Esophagus (tissue), 2 donors: ENCODE measurements around the gene PCDHGB2. TPM values are rescaled to one million over a fixed set of nuclear protein-coding genes. Genes with fewer than 3 reads are reported as not detected.
A peak's percentile ranks its signal among the peaks of the same experiment; 100 is the strongest.

Experiments
- H3K27ac ChIP-seq, 2 donors: one replicate each; pipeline ENCODE4 v1.5.1; 2013; ENCODE audit warnings: low read depth in 2 of 2, mild to moderate bottlenecking in 2 of 2, inconsistent platforms in 1 of 2, low read length in 1 of 2, moderate library complexity in 1 of 2
- H3K27me3 ChIP-seq, 2 donors: one replicate each; pipeline ENCODE4 v1.6.1; 2013; ENCODE audit warnings: low read length in 2 of 2, control low read depth in 1 of 2, mild to moderate bottlenecking in 1 of 2; ENCODE audit not compliant: insufficient read depth in 2 of 2, control insufficient read depth in 1 of 2
- H3K36me3 ChIP-seq, 2 donors: one replicate each; pipeline ENCODE4 v1.6.1; 2013; ENCODE audit warnings: low read length in 1 of 2; ENCODE audit not compliant: control insufficient read depth in 2 of 2, insufficient read depth in 2 of 2
- H3K4me1 ChIP-seq, 2 donors: one replicate each; pipeline ENCODE4 v1.6.1; 2013; ENCODE audit warnings: low read length in 1 of 2; ENCODE audit not compliant: control insufficient read depth in 2 of 2, insufficient read depth in 2 of 2
- H3K4me3 ChIP-seq, 2 donors: one replicate each; pipeline ENCODE4 v1.5.1; 2013; ENCODE audit warnings: low read length in 2 of 2, mild to moderate bottlenecking in 2 of 2, low read depth in 1 of 2, moderate library complexity in 1 of 2
- H3K9me3 ChIP-seq, 2 donors: one replicate each; pipeline ENCODE4 v1.6.1; 2013; ENCODE audit warnings: mild to moderate bottlenecking in 2 of 2, low read depth in 1 of 2, low read length in 1 of 2, moderate library complexity in 1 of 2; ENCODE audit not compliant: control insufficient read depth in 2 of 2, insufficient read depth in 1 of 2
- WGBS, 2 donors: extraction: QIAGEN DNeasy Blood & Tissue Kit; methylation state at CpG; one replicate each; pipeline ENCODE4 v1.1.7; 2013; 5-methylcytosine and 5-hydroxymethylcytosine counted together
- polyA plus RNA-seq, 2 donors: library from polyadenylated mRNA; stranded (reverse); fragments of 200-250 nt; gene quantifications; one replicate each; pipeline ENCODE4 v1.2.3, GENCODE V29; 2013
- donor health status: healthy with polysubstance abuse.
- donor health status: Bipolar disorder and iron deficiency.

PCDHGB2 gene
- polyA plus RNA-seq, 2 donors, result 0.20 to 0.39 TPM

GRCh38 chr5:141349917-141350619, 9.7 kb upstream of the PCDHGB2 start, which contains the start of gene PCDHGB1:
PCDHGB1 (plus strand) TSS chr5:141350099; CDS start chr5:141350261, 162 bp downstream.
- H3K4me3 ChIP-seq, result peak within 1 kb of the TSS in 1 of 2 donors; percentile 37

GRCh38 chr5:141351591-141351990, 8.2 kb upstream of the PCDHGB2 start:
- H3K9me3 ChIP-seq, result peaks cover 25 to 46% of the 10 kb centered on the region in 2 donors
- 40 to 42% methylated on average over 31 to 36 of the region's 36 CpGs for WGBS, 2 donors
- no peak overlapping the region for H3K27ac ChIP-seq
- H3K4me1 ChIP-seq, result peaks cover 0 to 2% of the 10 kb centered on the region in 2 donors
- no peaks in the 10 kb centered on the region for H3K36me3 ChIP-seq
- peaks cover 0 to 3% of the 10 kb centered on the region in 2 donors for H3K27me3 ChIP-seq
- H3K4me3 ChIP-seq, result no peak overlapping the region

More at GRCh38 chr5:141349917-141350619, 9.7 kb upstream of the PCDHGB2 start, which contains the start of gene PCDHGB1:
- Histone ChIP-seq H3K36me3 (no peaks in the 10 kb centered on the region), H3K27ac (no peak within 1 kb of the TSS), H3K9me3 (peaks cover 17 to 38% of the 10 kb centered on the region in 2 donors), H3K27me3 (peaks cover 0 to 3% of the 10 kb centered on the region in 2 donors), H3K4me1 (peaks cover 0 to 2% of the 10 kb centered on the region in 2 donors)
- 25 to 26% methylated on average over 29 of the region's 29 CpGs for WGBS, 2 donors

GRCh38 chr5:141354900-141355469, 4.8 kb upstream of the PCDHGB2 start, which contains the start of gene PCDHGA4:
PCDHGA4 (plus strand) TSS chr5:141355021; CDS start chr5:141355108, 87 bp downstream.
- H3K36me3 ChIP-seq, result no peaks in the 10 kb centered on the region
- H3K4me1 ChIP-seq, result peaks cover 0 to 2% of the 10 kb centered on the region in 2 donors
- 23 to 25% methylated on average over 29 of the region's 29 CpGs for WGBS, 2 donors
- H3K9me3 ChIP-seq, result peaks cover 32 to 53% of the 10 kb centered on the region in 2 donors
- peak within 1 kb of the TSS in 1 of 2 donors; percentile 27 for H3K4me3 ChIP-seq
- H3K27me3 ChIP-seq, result peaks cover 0 to 3% of the 10 kb centered on the region in 2 donors
- no peak within 1 kb of the TSS for H3K27ac ChIP-seq

DNA sequence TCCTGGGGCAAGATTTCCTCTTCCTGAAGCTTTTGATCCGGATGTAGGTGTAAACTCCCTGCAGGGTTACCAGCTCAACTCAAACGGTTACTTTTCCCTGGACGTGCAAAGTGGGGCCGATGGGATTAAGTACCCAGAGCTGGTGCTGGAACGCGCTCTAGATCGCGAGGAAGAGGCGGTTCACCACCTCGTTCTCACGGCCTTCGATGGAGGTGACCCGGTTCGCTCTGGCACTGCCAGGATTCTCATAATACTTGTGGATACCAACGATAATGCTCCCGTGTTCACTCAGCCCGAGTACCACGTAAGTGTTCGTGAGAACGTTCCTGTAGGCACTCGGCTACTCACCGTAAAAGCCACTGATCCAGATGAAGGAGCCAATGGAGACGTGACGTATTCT, 4.2 kb upstream of the PCDHGB2 start:
- peaks cover 31 to 54% of the 10 kb centered on the region in 2 donors for H3K9me3 ChIP-seq
- peaks cover 0 to 8% of the 10 kb centered on the region in 2 donors for H3K27me3 ChIP-seq

GRCh38 chr5:141356133-141356532, 3.7 kb upstream of the PCDHGB2 start:
- WGBS, 2 donors, result 65 to 71% methylated on average over 5 of the region's 5 CpGs
- no peak overlapping the region for H3K27ac ChIP-seq
- no peak overlapping the region for H3K4me3 ChIP-seq
- H3K4me1 ChIP-seq, result no peaks in the 10 kb centered on the region
- peaks cover 0 to 5% of the 10 kb centered on the region in 2 donors for H3K27me3 ChIP-seq
- peaks cover 33 to 53% of the 10 kb centered on the region in 2 donors for H3K9me3 ChIP-seq
- H3K36me3 ChIP-seq, result no peaks in the 10 kb centered on the region

More for the DNA sequence above, 4.2 kb upstream of the PCDHGB2 start:
- no peak overlapping the region for H3K27ac ChIP-seq
- no peaks in the 10 kb centered on the region for H3K36me3 ChIP-seq
- 55 to 56% methylated on average over 24 of the region's 24 CpGs for WGBS, 2 donors
- H3K4me1 ChIP-seq, result peaks cover 0 to 2% of the 10 kb centered on the region in 2 donors
- no peak overlapping the region for H3K4me3 ChIP-seq

DNA sequence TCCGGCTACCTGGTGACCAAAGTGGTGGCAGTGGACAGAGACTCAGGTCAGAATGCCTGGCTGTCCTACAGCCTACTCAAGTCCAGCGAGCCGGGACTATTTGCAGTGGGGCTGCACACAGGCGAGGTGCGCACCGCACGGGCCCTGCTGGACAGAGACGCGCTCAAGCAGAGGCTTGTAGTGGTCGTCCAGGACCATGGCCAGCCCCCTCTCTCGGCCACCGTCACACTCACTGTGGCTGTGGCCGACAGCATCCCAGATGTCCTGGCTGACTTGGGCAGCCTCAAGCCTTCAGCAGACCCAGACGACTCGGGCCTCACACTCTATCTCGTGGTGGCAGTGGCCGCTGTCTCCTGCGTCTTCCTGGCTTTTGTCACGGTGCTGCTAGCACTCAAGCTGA, 2.8 kb upstream of the PCDHGB2 start:
- Histone ChIP-seq H3K4me3 (no peak overlapping the region), H3K36me3 (no peaks in the 10 kb centered on the region), H3K27me3 (peaks cover 0 to 5% of the 10 kb centered on the region in 2 donors), H3K4me1 (peaks cover 0 to 4% of the 10 kb centered on the region in 2 donors), H3K27ac (no peak overlapping the region), H3K9me3 (peaks cover 33 to 53% of the 10 kb centered on the region in 2 donors)
- 45 to 52% methylated on average over 19 of the region's 19 CpGs for WGBS, 2 donors

GRCh38 chr5:141360685-141361084, 891 bp downstream of the PCDHGB2 start:
- Histone ChIP-seq H3K27ac (no peak overlapping the region), H3K36me3 (no peaks in the 10 kb centered on the region), H3K4me1 (peaks cover 0 to 4% of the 10 kb centered on the region in 2 donors), H3K9me3 (peaks cover 38 to 59% of the 10 kb centered on the region in 2 donors), H3K4me3 (no peak overlapping the region), H3K27me3 (peaks cover 0 to 5% of the 10 kb centered on the region in 2 donors)
- 36 to 45% methylated on average over 15 of the region's 15 CpGs for WGBS, 2 donors

DNA sequence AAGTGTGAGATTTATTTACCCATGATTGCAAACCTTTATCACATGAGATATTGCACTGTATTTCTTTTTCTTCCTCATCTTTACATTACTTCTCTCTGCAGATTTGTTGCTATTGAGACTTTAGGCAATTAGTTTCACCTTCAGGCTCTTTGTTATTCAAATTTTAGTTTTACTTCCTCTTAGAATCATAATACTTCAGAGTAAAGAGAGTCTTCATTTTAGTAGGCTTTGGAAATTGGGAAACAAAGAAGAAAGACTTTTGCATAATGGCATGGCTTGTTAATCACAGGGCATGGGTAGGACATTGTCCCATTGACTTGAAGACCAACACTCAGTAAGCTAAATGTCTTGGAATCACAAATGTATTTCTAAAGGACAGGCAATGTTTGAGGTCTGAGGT, 2.9 kb downstream of the PCDHGB2 start:
- H3K9me3 ChIP-seq, result peaks cover 38 to 51% of the 10 kb centered on the region in 2 donors
- H3K4me3 ChIP-seq, result no peak overlapping the region
- H3K36me3 ChIP-seq, result no peaks in the 10 kb centered on the region
- H3K27me3 ChIP-seq, result peaks cover 0 to 5% of the 10 kb centered on the region in 2 donors
- peaks cover 0 to 4% of the 10 kb centered on the region in 2 donors for H3K4me1 ChIP-seq
- no peak overlapping the region for H3K27ac ChIP-seq

- Histone ChIP-seq H3K27ac (no peak within 1 kb of the TSS), H3K9me3 (peaks cover 38 to 48% of the 10 kb centered on the region in 2 donors), H3K4me3 (peak within 1 kb of the TSS in 1 of 2 donors; percentile 19), H3K36me3 (no peaks in the 10 kb centered on the region), H3K4me1 (peaks cover 0 to 4% of the 10 kb centered on the region in 2 donors), H3K27me3 (peaks cover 0 to 5% of the 10 kb centered on the region in 2 donors)
- 21 to 22% methylated on average over 34 of the region's 34 CpGs for WGBS, 2 donors
Measured at GRCh38 chr5:141363952-141364660, 4.3 kb downstream of the PCDHGB2 start, which contains the start of gene PCDHGA5. PCDHGA5 (plus strand) TSS chr5:141364162; CDS start chr5:141364331, 169 bp downstream.
